NCI-H524 (cell line): ENCODE measurements around the gene DSTYK.
A peak's percentile ranks its signal among the peaks of the same experiment; 100 is the strongest.

Experiments
- DNase-seq, 2 experiments: peaks; one replicate each; lab custom pipeline; 2025; lab: John Stamatoyannopoulos, UW

DSTYK gene

GRCh38 chr1:205129447-205130029 lies 82.0 kb downstream of the DSTYK start:
- peak in 1 of 2 experiments; percentile 55 for DNase-seq

DNA sequence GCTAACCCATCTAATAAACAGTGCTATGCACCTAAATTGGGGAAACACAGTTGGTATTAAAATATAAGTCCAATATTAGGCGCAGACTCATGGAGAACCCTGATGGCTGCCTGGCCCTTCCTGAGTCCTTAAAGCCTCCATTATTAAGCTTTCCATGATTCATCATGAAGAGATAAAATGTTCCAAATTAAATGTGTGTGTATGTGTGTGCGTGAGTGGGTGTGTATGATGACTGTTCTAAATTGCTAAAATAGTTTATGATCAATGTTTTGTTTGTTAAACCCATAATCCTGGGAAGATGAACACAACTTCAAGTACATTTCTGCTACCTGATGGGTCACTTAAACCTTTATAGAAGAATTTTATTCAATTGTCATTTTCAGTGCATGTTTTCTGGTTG lies 83.5 kb downstream of the DSTYK start:
- no peak for DNase-seq

GRCh38 chr1:205127646-205128045 lies 83.9 kb downstream of the DSTYK start:
- DNase-seq, result no peak

DNA sequence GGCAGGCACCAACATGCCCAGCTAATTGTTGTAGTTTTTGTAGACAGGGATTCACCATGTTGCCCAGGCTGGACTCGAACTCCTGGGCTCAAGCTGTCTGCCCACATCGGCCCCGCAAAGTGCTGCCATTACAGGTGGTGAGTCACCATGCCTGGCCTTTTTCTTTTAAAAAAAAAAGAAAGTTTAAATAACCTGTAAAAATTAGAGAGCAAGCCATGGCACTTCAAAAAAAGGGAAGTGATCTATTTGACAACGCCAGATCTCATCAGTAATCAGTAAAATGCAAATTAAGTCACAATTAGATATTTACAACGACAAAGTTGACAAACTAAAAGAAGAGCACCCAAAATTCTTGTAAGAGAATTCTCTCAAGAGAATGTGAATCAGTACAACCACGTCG lies 86.8 kb downstream of the DSTYK start:
- DNase-seq, result no peak

DNA sequence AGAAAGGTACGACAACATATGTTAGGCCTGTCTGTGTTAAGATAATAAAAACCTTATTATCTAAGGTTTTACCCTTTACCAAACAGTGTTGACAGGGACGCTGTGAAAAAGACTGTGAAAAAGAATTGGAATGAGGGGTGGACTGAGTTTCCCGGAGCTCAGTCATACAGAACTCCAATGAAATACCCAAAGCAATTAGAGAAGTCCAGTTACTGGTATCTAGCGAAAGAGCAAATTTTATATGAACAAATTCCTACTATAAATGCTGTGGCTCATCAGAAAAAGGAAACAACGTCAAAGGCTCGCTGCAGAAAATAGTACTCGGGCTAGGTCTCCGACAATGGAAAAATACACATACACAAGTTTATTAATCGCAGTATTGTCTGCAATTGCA lies 89.0 kb downstream of the DSTYK start:
- no peak for DNase-seq

DNA sequence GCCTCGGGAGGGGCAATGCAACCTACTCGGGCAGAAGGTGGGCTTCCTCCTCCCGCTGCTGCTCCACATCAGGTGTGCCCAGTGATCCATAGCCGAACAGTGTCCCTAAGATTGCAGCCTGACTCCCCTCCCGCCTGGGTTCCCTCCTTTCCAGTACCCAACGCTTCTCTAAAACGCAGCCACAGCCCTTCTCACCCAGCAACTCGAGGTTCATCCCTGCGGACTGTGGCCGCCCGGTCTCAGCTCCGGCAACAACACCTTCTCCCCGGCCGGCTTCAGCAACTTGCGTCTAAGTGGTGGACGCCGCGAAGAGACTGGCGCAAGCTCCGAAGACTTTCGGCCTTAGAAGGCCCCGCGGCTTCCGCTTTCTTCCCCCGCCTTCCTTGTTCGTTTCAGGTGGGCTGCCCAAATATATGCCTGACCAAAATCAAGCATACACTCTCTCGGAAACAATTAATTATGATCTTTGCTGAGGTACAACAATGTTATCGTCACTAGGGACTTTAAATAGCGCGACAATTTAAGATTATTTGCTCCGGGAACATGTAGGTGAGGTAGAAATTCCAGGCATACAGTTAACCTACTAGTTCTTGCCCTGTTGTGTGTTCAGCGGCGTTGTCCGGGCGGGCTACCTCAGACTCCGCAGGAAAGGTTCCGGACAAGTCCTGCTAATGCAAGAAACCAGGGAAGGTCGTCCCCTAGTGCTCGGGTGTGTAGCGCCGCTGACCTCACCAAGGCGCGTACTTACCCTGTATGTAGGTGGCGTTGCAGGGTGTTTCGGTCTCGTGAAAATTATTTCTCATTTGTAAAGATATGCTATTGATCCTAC lies 89.6 kb downstream of the DSTYK start, which contains the start of gene RBBP5:
Gene RBBP5, minus strand, starts transcription at position 319 of the 829 bp plus-strand sequence. Its CDS starts 105 bp downstream, at position 214.
- DNase-seq, result peak; percentile 91 to 95

DNA sequence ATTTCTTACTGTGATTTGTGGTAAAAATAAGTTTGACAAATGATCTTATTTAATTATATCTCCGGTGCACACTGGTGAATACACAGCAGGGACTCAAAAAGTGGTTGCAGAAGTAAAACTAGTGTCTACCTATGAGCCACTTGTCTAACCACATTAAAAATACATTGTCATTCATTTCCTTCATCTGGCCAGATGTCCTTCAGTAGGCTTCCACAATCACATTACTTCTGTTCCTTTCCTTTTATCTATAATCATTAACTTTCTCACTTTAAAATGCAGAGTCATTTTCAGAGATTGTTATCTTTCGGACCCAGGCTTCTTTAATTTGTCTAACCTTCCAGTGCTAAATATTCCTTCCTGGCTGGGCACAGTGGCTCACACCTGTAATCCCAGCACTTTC lies 92.8 kb downstream of the DSTYK start:
- no peak for DNase-seq

- no peak for DNase-seq
Observed at GRCh38 chr1:205111354-205111753, 100.1 kb downstream of the DSTYK start.

DNA sequence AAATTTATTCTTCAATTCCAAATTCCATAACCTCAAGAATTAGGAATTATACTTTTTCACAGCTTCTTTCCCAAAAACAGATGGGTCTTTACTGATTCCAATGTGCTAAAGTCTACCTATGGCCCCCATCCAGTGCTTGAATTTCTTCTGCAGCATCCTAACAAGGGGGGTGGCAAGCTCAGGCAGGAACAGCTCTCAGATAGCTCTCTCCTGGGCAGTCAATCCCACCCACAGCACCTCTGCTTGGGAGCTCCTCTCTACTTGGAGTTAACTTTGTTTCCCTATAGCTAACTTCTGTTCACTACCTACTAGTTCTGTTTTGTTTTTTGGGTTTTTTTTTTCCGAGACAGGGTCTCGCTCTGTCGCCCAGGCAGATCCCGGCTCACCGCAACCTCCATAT lies 101.8 kb downstream of the DSTYK start:
- DNase-seq, result no peak

DNA sequence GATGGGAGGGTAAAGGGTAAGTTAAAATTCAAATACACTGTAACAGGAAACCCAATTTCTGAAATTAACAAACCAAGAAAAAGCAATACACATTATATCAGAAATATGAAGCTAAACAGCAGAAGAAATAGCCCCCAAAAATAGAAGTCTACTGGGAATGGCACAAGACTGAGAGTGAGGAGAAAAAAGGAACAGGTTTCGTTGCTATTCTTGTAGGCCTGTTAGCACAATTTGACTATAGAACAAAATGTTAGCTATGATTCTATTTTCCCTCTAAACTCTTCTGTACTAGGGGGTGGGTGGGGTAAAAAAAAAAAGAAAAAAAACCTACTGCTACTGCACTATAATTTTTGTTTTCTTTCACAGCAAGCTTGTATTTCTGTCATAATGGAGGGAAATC lies 102.2 kb downstream of the DSTYK start:
- no peak for DNase-seq

DNA sequence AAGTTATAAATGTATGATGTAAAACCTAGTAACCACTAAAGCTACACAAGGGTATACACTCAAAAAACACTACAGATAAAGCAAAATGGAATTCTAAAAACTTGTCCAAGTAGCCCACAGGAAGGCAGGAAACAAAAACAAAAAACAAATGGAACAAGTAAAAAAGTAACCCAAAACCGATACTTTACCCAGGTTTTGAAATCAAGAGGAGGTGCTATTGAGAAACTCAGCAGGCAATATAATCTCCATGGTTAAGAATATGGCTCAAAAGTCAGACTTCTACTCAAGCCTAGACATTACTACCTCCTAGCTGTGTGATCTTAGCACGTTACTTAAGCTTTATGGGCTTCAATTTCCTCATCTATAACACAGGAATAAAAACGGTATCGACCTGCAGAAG lies 103.0 kb downstream of the DSTYK start:
- no peak for DNase-seq

GRCh38 chr1:205107327-205107726 lies 104.2 kb downstream of the DSTYK start:
- no peak for DNase-seq

DNA sequence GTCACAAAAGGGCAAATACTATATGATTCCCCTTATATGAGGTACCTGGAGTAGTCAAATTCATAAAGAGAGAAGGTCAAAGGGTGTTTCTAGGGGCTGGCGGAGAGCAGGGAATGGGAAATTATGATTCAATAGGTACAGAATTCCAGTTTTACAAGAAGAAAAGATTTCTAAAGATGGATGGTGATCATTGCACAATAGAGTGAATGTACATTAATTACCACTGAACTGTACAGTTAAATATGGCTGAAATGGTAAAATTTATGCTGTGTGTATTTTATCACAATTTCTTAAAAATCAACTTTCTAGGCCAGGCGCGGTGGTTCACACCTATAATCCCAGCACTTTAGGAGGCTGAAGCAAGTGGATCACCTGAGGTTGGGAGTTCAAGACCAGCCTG lies 109.1 kb downstream of the DSTYK start:
- no peak for DNase-seq

DNA sequence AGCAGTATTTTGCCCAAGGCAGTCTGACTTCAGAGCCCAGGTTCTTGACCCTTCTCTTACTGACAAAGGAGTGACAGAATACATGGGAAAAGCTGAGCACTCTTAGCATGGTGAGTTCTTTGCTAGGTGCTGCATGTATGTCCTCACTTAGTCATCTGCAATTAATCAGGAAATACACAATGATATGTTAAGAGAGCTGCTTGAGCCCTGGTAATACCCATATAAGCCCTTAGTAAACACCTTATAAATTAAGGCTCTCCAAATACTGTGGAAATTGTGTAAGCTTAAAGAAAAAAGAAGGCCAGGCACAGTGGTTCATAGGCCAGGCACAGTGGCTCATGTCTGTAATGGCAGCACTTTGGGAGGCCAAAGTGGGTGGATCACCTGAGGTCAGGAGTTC lies 113.3 kb downstream of the DSTYK start:
- no peak for DNase-seq

GRCh38 chr1:205095422-205095821 lies 116.1 kb downstream of the DSTYK start:
- DNase-seq, result no peak
